GM13977 (cell line): Measurements from ENCODE around the gene NOP53.
"Not testable (repeated sequence)": the region's sequence is repeated elsewhere in the genome, so short reads cannot be mapped to it uniquely, and the experiment has no call there.

Experiments
- DNase-seq: peaks from one replicate; pipeline ENCODE4 v3.0.0; 2012; ENCODE audit warnings: low spot score
- in situ Hi-C: fragments of 300-500 bp; cut with MboI; formaldehyde crosslinking; loops from one replicate; pipeline ENCODE4 v1.12.0; 2022; ENCODE audit warnings: low sequenced_read_pairs, low pct_unique_long_range_greater_than_20kb, mixed read lengths, inconsistent platforms; ENCODE audit not compliant: unreplicated experiment
- TF ChIP-seq, protein P1 (sequence below): IDR thresholded peaks from 2 replicates; pipeline ENCODE4 v1.5.1; 2012; ENCODE audit warnings: mild to moderate bottlenecking, control low read depth; ENCODE audit not compliant: insufficient read depth; ENCODE audit errors: extremely low read depth, missing control alignments

The NOP53 gene

GRCh38 chr19:47719047-47719859, 26.1 kb upstream of the NOP53 start:
- in situ Hi-C loops: no loop called here
- TF ChIP-seq, protein P1, sequence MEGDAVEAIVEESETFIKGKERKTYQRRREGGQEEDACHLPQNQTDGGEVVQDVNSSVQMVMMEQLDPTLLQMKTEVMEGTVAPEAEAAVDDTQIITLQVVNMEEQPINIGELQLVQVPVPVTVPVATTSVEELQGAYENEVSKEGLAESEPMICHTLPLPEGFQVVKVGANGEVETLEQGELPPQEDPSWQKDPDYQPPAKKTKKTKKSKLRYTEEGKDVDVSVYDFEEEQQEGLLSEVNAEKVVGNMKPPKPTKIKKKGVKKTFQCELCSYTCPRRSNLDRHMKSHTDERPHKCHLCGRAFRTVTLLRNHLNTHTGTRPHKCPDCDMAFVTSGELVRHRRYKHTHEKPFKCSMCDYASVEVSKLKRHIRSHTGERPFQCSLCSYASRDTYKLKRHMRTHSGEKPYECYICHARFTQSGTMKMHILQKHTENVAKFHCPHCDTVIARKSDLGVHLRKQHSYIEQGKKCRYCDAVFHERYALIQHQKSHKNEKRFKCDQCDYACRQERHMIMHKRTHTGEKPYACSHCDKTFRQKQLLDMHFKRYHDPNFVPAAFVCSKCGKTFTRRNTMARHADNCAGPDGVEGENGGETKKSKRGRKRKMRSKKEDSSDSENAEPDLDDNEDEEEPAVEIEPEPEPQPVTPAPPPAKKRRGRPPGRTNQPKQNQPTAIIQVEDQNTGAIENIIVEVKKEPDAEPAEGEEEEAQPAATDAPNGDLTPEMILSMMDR: no peak
- DNase-seq: peak; percentile 11

DNA sequence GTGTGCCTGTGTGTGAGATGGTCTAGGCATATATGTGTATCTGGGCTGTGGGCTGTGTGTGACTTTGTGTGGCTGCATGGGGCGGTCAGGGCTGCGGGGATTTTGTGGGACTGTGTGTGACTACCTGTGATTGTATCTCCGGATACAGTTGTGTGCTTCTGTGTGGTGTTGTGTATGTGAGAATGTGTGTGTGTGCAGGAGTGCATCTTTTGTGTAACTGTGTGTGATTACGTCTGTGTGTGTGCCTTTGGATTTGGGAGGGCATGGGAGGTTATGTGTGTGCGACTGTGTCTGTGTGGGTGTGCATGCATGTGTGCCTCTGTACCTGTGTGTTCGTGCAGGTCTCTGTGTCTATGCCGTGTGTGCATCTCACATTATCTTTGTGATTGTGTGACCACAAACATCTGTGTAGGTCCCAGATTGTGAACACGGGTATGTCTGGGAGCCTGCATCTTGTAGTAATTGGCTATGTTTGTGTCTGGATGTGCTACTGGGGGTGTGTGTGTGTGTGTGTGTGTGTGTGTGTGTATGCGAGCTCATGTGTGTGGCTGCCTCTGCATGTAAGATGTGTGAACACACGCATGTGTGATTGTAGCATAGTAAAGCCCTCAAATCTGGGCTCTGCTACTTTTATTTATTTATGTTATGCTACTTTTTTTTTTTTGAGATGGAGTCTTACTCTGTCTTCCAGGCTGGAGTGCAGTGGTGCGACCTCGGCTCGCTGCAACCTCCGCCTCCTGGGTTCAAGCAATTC, 24.5 kb upstream of the NOP53 start:
- TF ChIP-seq, protein P1: no peak
- DNase-seq: no peak
- in situ Hi-C loops: no loop called here

GRCh38 chr19:47723581-47723940, 21.8 kb upstream of the NOP53 start:
- in situ Hi-C loops: no loop called here

GRCh38 chr19:47725759-47726401, 19.5 kb upstream of the NOP53 start:
- in situ Hi-C loops: no loop called here
- TF ChIP-seq, protein P1: no peak
- peak; percentile 6 for DNase-seq

More at GRCh38 chr19:47723581-47723940, 21.8 kb upstream of the NOP53 start:
- DNase-seq: no peak
- TF ChIP-seq, protein P1: no peak

GRCh38 chr19:47726467-47726866, 18.9 kb upstream of the NOP53 start:
- DNase-seq: no peak
- in situ Hi-C loops: no loop called here
- TF ChIP-seq, protein P1: no peak

DNA sequence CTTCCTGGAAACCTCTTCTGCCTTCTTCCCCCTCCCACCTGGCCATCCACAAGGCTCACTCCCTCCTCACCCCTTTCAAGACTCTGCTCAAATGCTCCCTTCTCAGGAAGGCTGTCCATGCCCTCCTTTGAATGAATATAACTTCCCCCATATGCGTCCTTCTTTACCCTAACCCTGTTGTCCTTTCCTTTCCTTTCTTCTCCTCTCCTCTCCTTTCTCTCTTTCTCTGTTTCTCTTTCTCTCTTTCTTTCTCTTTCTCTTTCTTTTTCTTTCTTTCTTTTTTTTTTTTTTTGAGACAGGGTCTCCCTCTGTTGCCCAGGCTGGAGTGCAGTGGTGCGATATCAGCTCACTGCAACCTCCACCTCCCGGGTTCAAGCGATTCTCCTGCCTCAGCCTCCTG, 17.1 kb upstream of the NOP53 start:
- DNase-seq, in situ Hi-C loops: not testable (repeated sequence)

DNA sequence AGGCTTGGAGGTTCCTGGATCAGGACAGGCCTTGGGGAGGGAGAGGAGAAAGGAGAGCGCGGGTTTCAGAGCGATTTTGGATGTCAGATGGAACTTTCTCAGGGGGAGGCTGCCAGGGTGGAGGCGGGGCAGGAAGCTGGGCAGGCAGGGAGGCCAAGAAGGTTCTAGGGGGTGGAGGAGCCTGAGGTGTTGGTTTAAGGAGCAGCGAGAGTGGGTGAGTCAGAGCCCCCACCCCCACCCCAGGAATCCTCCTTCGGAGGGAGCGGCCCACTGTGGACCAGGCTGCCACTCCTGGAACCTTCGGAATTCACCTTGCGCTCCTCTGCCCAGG, 15.9 kb upstream of the NOP53 start:
- DNase-seq: no peak
- in situ Hi-C loops: no loop called here
- TF ChIP-seq, protein P1: no peak
